Osteoblast (primary cell): ENCODE results near the gene CFP. TPM values are rescaled to one million over a fixed set of nuclear protein-coding genes. Genes with fewer than 3 reads are reported as not detected.

Experiments
- DNase-seq: peaks from one replicate; pipeline ENCODE4 v3.0.0; 2011; ENCODE audit warnings: low spot score, mixed read lengths; ENCODE audit not compliant: insufficient read length; ENCODE audit errors: missing footprints
- H2AFZ ChIP-seq: 2 replicates; pipeline ENCODE4 v1.6.0; 2011; ENCODE audit warnings: mild to moderate bottlenecking, low read length
- H3K27ac ChIP-seq: 2 replicates; pipeline ENCODE4 v1.5.1; 2011; ENCODE audit warnings: mild to moderate bottlenecking, low read depth, low read length, moderate library complexity
- H3K27me3 ChIP-seq: 2 replicates; pipeline ENCODE4 v1.6.0; 2012; ENCODE audit warnings: mild to moderate bottlenecking, control low read depth, inconsistent platforms, low read length, moderate library complexity; ENCODE audit not compliant: insufficient read depth
- H3K36me3 ChIP-seq: 2 replicates; pipeline ENCODE4 v1.5.1; 2011; ENCODE audit warnings: mild to moderate bottlenecking, low read length, control low read depth, moderate library complexity; ENCODE audit not compliant: insufficient read depth
- H3K4me1 ChIP-seq: 2 replicates; pipeline ENCODE4 v1.5.1; 2011; ENCODE audit warnings: mild to moderate bottlenecking, low read length, control low read depth, moderate library complexity; ENCODE audit not compliant: insufficient read depth
- H3K4me2 ChIP-seq: 2 replicates; pipeline ENCODE4 v1.6.0; 2011; ENCODE audit warnings: mild to moderate bottlenecking, low read length; ENCODE audit not compliant: insufficient read depth
- H3K4me3 ChIP-seq: fragments of 200-600 bp; sonication (generic); 3 replicates; pipeline ENCODE4 v1.5.1; 2012; ENCODE audit warnings: mild to moderate bottlenecking, low read length, inconsistent platforms; ENCODE audit not compliant: insufficient read depth
- H3K79me2 ChIP-seq: 2 replicates; pipeline ENCODE4 v1.6.0; 2012; ENCODE audit warnings: mild to moderate bottlenecking, low read length, control low read depth, inconsistent platforms; ENCODE audit not compliant: insufficient read depth
- H3K9me3 ChIP-seq: 2 replicates; pipeline ENCODE4 v1.5.1; 2011; ENCODE audit warnings: low read depth, low read length, control low read depth
- H4K20me1 ChIP-seq: 2 replicates; pipeline ENCODE4 v1.6.0; 2012; ENCODE audit warnings: mild to moderate bottlenecking, low read length, control low read depth; ENCODE audit not compliant: insufficient read depth
- CTCF ChIP-seq: IDR thresholded peaks from 2 replicates; pipeline ENCODE4 v1.5.1; 2011; ENCODE audit warnings: mild to moderate bottlenecking, low read depth, low read length, moderate library complexity; ENCODE audit errors: extremely low read depth
- total RNA-seq: library from RNA; depleted of rRNA; stranded (reverse); fragments of >200 nt; gene quantifications from 2 replicates; pipeline ENCODE4 v1.2.3, GENCODE V29; 2012

Gene CFP
- total RNA-seq, 1 donor: 0.36 TPM

DNA sequence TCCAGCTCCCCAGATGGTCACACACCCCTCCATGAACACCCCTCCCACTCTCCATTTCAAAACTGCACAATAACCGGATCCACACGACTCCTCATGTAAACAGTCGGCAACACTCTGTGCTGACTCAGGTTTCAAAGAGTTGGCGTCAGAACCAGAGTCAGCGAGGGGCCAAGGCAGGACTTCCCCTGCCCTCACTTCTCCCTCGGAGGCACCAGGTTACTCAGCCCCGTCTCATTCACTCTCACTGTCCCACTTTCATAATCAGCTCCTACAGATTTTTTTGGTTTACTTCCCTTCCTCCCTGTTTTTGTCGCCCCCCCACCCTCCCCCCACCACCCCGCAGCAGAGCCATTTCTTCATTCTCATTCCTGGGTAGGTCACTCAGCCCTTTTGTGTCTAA lies 50.2 kb downstream of the CFP start:
- no peak for TF ChIP-seq CTCF
- Histone ChIP-seq H3K9me3 (no peaks in the 10 kb centered on the region), H3K4me2 (peak overlapping the region; percentile 41), H3K27ac (peak overlapping the region; percentile 61), H3K36me3 (no peaks in the 10 kb centered on the region), H3K79me2 (peaks cover 19% of the 10 kb centered on the region), H3K4me1 (peaks cover 33% of the 10 kb centered on the region), H2AFZ (no peak overlapping the region), H3K27me3 (no peaks in the 10 kb centered on the region), H3K4me3 (no peak overlapping the region), H4K20me1 (peaks cover 10% of the 10 kb centered on the region)
- DNase-seq: no peak

DNA sequence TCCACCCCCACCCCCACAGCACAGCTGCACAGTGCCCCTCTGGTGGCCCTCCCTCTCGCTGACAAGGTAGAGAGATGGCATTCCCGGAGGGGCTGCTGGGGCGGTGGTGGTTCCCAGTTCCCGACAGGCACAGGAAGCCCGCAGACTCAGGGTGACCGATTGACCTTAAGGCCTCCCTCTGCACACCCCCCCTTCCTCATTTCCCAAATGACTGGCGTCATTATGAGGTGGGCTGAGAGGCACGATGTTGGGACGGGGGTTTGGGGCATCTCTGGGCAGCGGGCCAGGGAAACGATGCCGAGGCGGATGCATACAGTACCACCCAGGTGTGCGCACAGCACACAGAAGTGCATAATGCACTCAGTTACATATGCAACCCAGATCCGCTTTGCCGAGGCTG lies 51.0 kb downstream of the CFP start:
- Histone ChIP-seq H3K4me2 (no peak overlapping the region), H2AFZ (no peak overlapping the region), H3K27me3 (no peaks in the 10 kb centered on the region), H3K27ac (peak overlapping the region; percentile 61), H3K79me2 (peaks cover 14% of the 10 kb centered on the region), H3K4me3 (no peak overlapping the region), H3K36me3 (no peaks in the 10 kb centered on the region), H3K9me3 (no peaks in the 10 kb centered on the region), H3K4me1 (peaks cover 25% of the 10 kb centered on the region), H4K20me1 (peaks cover 6% of the 10 kb centered on the region)
- no peak for DNase-seq
- TF ChIP-seq CTCF: no peak

DNA sequence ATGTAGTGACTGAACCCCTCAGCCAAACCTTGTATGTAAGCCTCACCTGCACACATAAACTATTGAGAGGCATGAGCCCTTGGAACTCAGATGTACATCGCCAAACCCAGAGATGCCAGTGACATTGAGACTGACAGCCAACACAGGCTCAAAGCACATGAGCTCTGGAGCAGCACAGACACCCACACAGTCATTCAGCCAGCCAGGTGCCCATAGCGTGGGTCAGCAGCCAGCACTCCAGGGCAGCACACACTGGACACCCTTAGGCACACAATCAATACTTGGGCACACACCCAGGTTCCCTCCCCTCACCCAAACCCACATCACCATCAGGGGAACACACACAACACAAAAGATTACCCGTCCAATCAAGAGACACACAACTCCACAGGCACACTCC lies 51.8 kb downstream of the CFP start:
- Histone ChIP-seq H3K27ac (no peak overlapping the region), H3K9me3 (no peaks in the 10 kb centered on the region), H3K79me2 (peaks cover 6% of the 10 kb centered on the region), H4K20me1 (no peaks in the 10 kb centered on the region), H3K4me2 (no peak overlapping the region), H2AFZ (no peak overlapping the region), H3K4me1 (peaks cover 27% of the 10 kb centered on the region), H3K36me3 (no peaks in the 10 kb centered on the region), H3K4me3 (no peak overlapping the region), H3K27me3 (no peaks in the 10 kb centered on the region)
- DNase-seq: no peak
- TF ChIP-seq CTCF: no peak

GRCh38 chrX:47577424-47577823 lies 52.3 kb downstream of the CFP start:
- Histone ChIP-seq H3K36me3 (peaks cover under 1% of the 10 kb centered on the region), H2AFZ (no peak overlapping the region), H3K4me1 (peaks cover 27% of the 10 kb centered on the region), H4K20me1 (no peaks in the 10 kb centered on the region), H3K27ac (no peak overlapping the region), H3K79me2 (peaks cover 1% of the 10 kb centered on the region), H3K27me3 (no peaks in the 10 kb centered on the region), H3K9me3 (no peaks in the 10 kb centered on the region), H3K4me2 (no peak overlapping the region), H3K4me3 (no peak overlapping the region)
- TF ChIP-seq CTCF: no peak
- no peak for DNase-seq
